Measurements from ENCODE around the gene ATP5IF1.

DNA sequence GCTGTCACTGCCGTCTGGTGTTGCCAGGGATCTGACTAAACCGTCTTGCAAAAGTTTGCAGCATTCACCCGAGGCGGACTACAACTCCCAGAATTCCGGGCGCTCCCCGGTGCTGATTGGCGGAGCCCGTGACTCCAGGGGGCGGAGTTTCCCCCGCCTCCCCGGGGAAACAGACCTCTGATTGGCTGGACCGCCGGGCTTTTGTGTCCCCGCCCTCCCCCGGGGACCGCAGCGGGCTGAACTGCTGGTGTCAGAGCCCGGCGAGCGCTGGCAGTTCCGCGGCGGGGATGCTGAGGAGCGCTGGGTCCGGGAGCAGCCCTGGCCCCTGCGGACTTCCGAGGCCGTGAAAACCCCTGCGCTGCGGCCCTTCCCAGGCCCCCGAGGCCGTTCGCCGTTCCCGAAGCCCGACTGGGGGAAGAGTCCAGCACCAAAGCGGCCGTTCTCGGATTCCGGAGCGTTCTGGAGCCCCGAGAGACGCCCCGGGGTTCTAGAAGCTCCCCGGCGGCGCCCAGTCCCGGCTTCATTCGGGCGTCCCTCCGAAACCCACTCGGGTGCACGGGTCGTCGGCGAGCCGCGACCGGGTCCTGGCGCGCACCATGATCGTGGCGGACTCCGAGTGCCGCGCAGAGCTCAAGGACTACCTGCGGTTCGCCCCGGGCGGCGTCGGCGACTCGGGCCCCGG is 23.5 kb downstream of the ATP5IF1 start, which contains the start of gene SESN2:
- TF ChIP-seq, protein P1, sequence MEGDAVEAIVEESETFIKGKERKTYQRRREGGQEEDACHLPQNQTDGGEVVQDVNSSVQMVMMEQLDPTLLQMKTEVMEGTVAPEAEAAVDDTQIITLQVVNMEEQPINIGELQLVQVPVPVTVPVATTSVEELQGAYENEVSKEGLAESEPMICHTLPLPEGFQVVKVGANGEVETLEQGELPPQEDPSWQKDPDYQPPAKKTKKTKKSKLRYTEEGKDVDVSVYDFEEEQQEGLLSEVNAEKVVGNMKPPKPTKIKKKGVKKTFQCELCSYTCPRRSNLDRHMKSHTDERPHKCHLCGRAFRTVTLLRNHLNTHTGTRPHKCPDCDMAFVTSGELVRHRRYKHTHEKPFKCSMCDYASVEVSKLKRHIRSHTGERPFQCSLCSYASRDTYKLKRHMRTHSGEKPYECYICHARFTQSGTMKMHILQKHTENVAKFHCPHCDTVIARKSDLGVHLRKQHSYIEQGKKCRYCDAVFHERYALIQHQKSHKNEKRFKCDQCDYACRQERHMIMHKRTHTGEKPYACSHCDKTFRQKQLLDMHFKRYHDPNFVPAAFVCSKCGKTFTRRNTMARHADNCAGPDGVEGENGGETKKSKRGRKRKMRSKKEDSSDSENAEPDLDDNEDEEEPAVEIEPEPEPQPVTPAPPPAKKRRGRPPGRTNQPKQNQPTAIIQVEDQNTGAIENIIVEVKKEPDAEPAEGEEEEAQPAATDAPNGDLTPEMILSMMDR (conservative IDR thresholded peaks at IDR 0.05), result no peak
- no peak for TF ChIP-seq EZH2 (IDR thresholded peaks at IDR 0.05; ENCODE audit: low read depth)
